Stimulated activated CD4-positive, alpha-beta T cell treated with anti-CD3 and anti-CD28 coated beads, TNF-alpha, amount 100 ng/mL, for 4 hours (primary cell): ENCODE measurements around the gene YTHDC1.
"Not testable (repeated sequence)": the region's sequence is repeated elsewhere in the genome, so short reads cannot be mapped to it uniquely, and the experiment has no call there.

Experiments used
- DNase-seq, 3 experiments: peaks; one replicate each; pipeline ENCODE4 v3.0.0-alpha.2; 2020; ENCODE audit warnings: low read depth in 3 of 3

The YTHDC1 gene

GRCh38 chr4:68349649-68350360 is at the start of gene YTHDC1:
YTHDC1 (minus strand) TSS chr4:68350090; CDS start chr4:68349753, 337 bp downstream.
- DNase-seq = peak; percentile 88 to 92 (median 91)

DNA sequence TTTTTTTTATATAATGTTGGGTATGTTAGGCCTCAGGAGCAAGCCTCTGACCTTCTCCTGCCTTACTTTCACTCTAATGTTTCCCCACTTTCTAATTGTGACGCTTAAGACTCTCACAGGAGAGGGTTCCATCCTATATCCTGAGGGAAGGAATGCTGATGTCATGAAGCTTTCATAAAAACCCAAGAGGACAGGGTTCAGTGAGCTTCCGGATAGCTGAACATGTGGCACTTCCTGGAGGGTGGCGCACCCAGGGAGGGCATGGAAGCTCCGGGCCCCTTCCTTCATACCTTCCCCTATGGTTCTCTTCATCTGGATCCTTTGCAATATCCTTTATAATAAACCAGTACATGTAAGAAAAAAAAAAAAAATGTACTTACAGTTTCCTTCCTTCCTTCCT is 49.4 kb upstream of the YTHDC1 start:
- DNase-seq = no peak

DNA sequence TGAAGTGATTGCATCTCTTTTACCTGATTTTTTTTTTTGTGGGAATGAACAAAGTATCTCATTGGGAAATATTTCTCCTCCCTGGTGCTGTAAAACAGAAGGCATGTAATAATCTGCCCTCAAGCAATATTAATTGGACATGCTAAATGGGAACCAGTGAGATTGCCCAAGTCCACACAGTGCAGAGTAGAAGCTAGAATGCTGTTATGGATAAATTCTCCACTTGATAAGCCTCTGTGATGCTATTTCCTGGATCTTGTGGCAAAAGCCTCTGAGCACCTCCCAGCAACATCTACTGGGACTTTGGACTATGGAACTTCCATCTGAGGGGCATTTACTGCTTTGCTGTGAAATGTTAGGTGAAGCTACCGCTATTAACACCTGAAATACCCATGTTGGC is 46.9 kb upstream of the YTHDC1 start:
- DNase-seq = no peak

DNA sequence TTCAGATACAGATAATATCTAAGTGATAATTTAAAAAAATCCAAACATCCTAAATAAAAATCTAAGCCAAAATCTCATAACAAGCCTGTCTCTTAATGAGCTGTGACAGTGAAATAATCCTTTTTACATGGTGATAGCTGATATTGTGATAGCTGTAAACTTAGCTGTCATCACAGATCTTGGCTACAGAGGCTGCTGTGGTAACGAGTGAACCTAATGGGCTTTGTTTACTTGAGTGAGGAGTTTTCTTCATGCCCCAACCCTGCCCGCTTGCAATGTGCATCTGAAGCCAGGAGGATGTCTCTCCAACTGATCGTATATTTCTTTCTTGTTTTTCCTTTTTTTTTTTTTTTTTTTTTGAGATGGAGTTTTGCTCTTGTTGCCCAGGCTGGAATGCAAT is 41.5 kb upstream of the YTHDC1 start:
- DNase-seq = no peak

DNA sequence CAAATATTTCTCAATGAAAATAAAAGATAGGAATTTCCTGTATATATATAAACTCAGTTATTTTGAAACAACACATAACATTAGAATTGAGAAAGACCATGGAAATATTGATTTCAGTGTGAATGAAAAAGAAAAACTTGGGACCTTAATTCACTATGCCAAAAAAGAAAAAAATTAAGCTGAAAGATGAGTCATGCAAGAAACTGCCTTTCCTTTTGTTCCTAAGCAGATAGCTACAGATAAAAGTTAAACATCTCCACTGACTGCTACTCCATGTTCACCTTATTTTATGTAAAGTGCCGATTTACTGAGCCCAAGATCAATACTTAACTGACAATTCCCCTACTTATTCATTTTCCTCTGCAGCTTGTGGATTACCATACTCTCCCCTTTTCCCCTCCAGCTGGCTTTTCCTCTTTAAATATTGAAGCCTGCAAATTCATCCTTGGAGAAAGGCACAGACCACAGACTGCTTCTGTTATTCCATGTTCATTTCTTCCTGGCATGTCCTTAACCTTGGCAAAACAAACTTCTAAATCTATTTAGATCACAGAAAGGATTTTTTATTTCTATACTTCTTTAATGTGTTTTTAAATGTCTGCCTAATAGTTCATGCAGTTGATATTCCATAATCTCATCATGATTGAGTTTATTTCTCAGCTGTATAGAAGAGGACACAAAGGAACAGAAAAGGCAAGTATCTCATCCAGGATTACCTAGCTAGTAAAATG is 40.5 kb upstream of the YTHDC1 start:
- DNase-seq = no peak

GRCh38 chr4:68389386-68389913 is 39.6 kb upstream of the YTHDC1 start:
- DNase-seq = not testable (repeated sequence)

GRCh38 chr4:68388347-68388865 is 38.5 kb upstream of the YTHDC1 start:
- no peak for DNase-seq

DNA sequence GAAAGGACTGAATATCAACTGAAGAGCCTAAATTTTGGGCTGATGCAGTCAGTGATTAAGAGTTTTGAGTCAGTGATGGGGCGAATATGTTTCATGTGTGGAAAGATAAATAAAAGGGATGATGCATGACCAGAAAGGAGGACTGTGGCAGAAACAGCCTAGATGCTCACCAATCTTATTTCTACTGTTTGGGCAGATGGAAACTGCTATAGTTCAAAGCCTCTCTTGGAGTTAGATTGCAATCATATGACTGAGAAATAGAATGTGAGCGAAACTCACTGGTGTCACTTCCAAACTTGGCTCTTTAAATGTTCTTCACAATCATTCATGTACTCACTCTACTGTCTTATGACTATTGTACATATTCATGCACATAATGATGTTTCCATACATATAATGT is 35.4 kb upstream of the YTHDC1 start:
- no peak for DNase-seq

- no peak for DNase-seq
Measured at GRCh38 chr4:68383115-68383514, 33.2 kb upstream of the YTHDC1 start.

GRCh38 chr4:68378226-68378625 is 28.3 kb upstream of the YTHDC1 start:
- DNase-seq = no peak

DNA sequence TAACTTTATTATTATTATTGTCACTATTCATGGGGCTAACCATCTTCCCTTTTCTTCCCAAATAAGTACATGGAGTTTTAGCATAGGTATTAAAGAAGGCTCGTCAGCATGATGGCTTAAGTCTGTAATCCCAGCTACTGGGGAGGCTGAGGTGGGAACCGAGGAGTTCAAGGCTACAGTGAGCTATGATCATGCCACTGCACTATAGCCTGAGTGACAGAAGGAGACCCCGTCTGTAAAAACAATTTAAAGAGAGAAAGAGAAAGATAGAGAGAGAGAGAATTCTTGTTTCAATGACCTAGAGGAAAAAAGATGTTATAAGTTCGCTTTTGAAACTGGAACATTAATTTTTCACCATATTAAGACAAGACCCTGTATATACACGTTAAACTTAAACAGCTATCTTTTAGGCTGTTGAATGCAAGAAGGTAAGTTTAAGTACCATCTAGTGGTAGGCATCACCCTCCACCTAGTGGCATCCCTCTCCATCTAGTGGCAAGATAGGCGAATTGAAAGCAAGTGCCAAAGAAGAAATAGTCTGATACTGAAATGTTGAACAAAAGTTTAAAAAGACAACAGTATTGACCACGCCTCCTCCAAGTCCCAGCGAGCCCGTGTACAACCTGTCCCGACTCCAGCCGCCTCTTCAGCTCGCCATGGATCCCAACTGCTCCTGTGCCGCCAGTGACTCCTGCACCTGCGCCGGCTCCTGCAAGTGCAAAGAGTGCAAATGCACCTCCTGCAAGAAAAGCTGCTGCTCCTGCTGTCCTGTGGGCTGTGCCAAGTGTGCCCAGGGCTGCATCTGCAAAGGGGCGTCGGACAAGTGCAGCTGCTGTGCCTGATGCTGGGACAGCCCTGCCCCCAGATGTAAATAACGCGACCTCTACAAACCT is 26.0 kb upstream of the YTHDC1 start:
- DNase-seq = peak in 2 of 3 experiments; percentile 1 to 17

GRCh38 chr4:68373513-68373912 is 23.6 kb upstream of the YTHDC1 start:
- peak; percentile 8 to 30 (median 16) for DNase-seq

DNA sequence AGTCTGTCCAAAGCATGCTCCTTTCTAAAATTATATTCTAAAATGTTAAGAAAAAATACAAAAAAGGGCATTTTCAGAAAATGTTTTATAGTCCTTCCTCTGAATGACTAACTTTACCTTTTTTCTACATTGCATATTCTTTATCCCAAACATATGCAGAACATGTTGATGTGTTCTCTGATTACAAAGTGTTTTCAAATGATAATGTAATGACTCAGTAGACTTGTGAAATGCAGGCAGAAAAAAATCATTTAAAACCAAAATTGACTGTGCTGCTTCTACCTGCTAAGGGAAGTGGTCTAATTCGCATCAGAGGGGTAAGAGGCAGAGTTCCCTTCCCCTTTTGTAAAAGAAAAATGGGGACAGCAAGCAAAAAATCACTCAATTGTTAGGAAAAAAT is 22.7 kb upstream of the YTHDC1 start:
- DNase-seq = no peak

- DNase-seq = no peak
Measured at GRCh38 chr4:68369142-68369805, 19.4 kb upstream of the YTHDC1 start.

DNA sequence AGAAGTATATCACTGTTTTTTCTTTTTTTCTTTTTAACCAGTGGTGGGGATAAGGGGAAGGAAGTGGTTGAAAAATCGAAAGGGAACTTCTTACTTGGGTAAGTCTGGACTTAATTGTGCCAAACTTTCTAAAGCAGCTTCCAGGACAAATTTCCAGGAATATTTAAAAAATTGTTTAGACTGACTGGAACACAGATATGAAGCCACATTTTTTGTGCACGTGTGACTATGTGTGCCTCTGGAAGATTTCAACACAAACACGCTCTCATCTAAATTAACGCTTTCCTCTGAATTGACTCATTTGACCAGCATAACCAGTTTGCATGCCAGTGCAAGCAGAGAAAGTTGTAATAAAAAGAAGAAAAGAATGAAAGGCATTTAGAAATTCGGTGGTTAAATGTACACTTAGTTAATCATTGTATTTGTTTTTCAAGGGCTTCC is 18.8 kb upstream of the YTHDC1 start:
- DNase-seq = no peak

- no peak for DNase-seq
Measured at GRCh38 chr4:68367835-68368234, 17.9 kb upstream of the YTHDC1 start.

DNA sequence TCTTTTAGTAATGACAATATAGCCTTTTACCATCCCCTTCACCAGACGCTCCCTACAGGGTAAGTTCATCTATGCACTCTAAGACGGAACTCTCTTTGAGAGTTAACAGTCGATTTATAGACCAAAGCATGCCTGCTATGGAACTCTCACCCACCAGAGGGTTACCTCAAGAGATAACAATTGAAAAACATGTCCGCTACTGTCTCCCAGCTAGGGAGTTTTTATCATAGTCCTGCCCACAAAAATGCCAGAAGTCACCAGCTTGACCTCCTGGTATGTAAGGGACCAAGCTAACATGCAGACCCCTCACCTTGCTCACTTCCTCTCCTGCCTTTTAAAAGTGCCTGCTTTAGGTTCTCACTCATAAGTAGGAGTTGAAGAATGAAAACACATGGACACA is 16.7 kb upstream of the YTHDC1 start:
- no peak for DNase-seq

GRCh38 chr4:68365068-68365467 is 15.2 kb upstream of the YTHDC1 start:
- no peak for DNase-seq

GRCh38 chr4:68361146-68361589 is 11.3 kb upstream of the YTHDC1 start:
- no peak for DNase-seq

DNA sequence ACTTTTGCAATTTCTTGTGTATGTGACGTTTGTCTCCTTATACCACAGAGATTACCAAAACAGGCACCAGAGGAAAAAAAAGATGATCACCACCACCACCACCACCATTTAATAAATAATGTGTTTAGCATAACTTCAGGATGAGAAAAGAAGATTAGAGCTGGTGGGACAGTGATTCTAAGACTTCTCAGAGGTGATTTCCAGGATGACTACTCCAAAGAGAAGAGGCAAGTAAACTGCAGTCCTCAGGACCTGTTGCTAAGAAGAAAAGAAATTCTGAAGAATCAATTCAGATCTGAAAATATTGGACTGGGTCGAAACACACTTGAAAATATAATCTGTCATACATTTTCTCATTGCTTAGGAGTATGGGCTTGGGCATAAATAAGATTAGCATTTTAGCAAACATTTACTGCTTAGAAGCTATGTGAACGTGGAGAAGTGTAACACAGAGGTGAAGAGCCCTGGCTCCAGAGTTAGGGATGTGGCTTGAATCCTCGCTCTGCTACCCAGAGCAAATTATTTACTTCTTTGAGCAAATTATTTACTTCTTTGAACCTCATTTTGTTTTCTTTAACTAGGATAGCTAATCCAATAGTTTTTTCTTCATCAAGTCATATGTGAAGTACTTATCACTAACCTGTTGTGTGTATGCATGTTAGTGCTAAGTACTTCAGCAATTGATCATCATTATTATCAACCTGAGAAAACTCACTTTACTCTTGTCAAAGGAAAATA is 10.5 kb upstream of the YTHDC1 start:
- no peak for DNase-seq
